COLO668 (cell line): ENCODE data around the gene LARGE1.
A peak's percentile ranks its signal among the peaks of the same experiment; 100 is the strongest.

Experiments used
- DNase-seq: peaks from one replicate; lab custom pipeline; 2025; ENCODE audit not compliant: unreplicated experiment; lab: John Stamatoyannopoulos, UW

LARGE1 gene

GRCh38 chr22:33605221-33605620, 315.1 kb downstream of the LARGE1 start:
- no peak for DNase-seq

GRCh38 chr22:33601062-33601461, 319.2 kb downstream of the LARGE1 start:
- DNase-seq = no peak

GRCh38 chr22:33600595-33600994, 319.7 kb downstream of the LARGE1 start:
- DNase-seq = no peak

- DNase-seq = no peak
Observed at GRCh38 chr22:33600113-33600512, 320.2 kb downstream of the LARGE1 start.

GRCh38 chr22:33599596-33599995, 320.7 kb downstream of the LARGE1 start:
- no peak for DNase-seq

- DNase-seq = no peak
Observed at GRCh38 chr22:33598821-33599220, 321.5 kb downstream of the LARGE1 start.

- no peak for DNase-seq
Observed at GRCh38 chr22:33597274-33597985, 322.8 kb downstream of the LARGE1 start.

GRCh38 chr22:33593818-33594217, 326.5 kb downstream of the LARGE1 start:
- DNase-seq = no peak

- DNase-seq = no peak
Observed at GRCh38 chr22:33591946-33592345, 328.3 kb downstream of the LARGE1 start.

GRCh38 chr22:33589297-33589696, 331.0 kb downstream of the LARGE1 start:
- no peak for DNase-seq

- no peak for DNase-seq
Observed at GRCh38 chr22:33588860-33589259, 331.4 kb downstream of the LARGE1 start.

- DNase-seq = no peak
Observed at GRCh38 chr22:33584152-33584551, 336.1 kb downstream of the LARGE1 start.

GRCh38 chr22:33582822-33583400, 337.4 kb downstream of the LARGE1 start:
- no peak for DNase-seq

- DNase-seq = no peak
Observed at GRCh38 chr22:33580310-33580709, 340.0 kb downstream of the LARGE1 start.

- peak; percentile 70 for DNase-seq
Observed at GRCh38 chr22:33579448-33580093, 340.7 kb downstream of the LARGE1 start.

GRCh38 chr22:33578752-33579151, 341.5 kb downstream of the LARGE1 start:
- no peak for DNase-seq

- no peak for DNase-seq
Observed at GRCh38 chr22:33577862-33578411, 342.3 kb downstream of the LARGE1 start.

GRCh38 chr22:33576205-33576604, 344.1 kb downstream of the LARGE1 start:
- DNase-seq = no peak

- DNase-seq = no peak
Observed at GRCh38 chr22:33575771-33576170, 344.5 kb downstream of the LARGE1 start.

- no peak for DNase-seq
Observed at GRCh38 chr22:33575041-33575440, 345.2 kb downstream of the LARGE1 start.

- DNase-seq = no peak
Observed at GRCh38 chr22:33573479-33573878, 346.8 kb downstream of the LARGE1 start.

- no peak for DNase-seq
Observed at GRCh38 chr22:33572086-33572485, 348.2 kb downstream of the LARGE1 start.
